Melanocyte of skin (primary cell): ENCODE results near the gene SPRR2A. TPM values are rescaled to one million over a fixed set of nuclear protein-coding genes. Genes with fewer than 3 reads are reported as not detected.

ENCODE experiments used
- small RNA-seq, 2 donors: library from RNA; depleted of rRNA; stranded (forward); fragments of <200 nt; gene quantifications; one replicate each; pipeline ENCODE3, GENCODE V24; 2012
- total RNA-seq, 2 donors: library from RNA; depleted of rRNA; stranded (reverse); fragments of >200 nt; gene quantifications; 2 replicates each; pipeline ENCODE4 v1.2.3, GENCODE V29; 2012

Gene SPRR2A
- total RNA-seq: not detected

DNA sequence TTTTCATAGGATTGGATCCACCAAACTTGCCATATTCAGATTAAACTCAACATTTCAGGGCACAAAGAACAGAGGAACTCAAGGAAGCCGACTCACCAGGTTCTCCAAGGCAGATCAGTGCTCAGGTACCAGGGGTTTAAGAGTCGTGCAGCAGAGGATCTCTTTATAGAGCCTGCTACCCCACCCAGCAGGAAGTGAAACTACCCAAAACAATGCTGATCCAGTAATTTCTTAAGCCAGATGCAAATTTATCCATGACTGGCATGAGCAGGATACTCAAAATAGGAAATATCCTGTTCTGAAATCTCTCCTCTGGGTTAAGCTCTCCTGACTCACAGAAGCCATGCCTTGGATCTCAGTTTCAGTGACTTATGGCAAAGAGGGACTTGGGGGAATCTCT, at the start of gene SPRR2A:
Gene SPRR2A (minus strand): TSS at position 138 of the 400 bp plus-strand sequence. CDS start 777 bp downstream, outside the sequence.

DNA sequence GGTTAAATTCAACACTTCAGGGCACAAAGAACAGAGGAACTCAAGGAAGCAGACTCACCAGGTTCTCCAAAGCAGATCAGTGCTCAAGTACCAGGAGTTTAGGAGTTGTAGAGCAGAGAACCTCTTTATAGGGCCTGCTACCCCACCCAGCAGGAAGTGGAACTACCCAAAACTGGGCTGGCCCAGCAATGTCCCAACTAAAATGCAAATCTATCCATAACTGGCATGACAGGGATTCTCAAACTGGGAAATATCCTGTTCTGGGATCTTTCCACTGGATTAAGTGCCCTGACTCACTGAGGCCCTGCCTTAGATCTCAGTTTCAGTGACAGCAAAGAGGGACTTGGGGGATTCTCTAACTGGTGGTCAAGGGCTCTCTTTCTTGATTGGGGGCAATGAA, 37.1 kb upstream of the SPRR2A start, which contains the start of gene SPRR2E:
Gene SPRR2E (minus strand): TSS at position 101 of the 400 bp plus-strand sequence. CDS start 775 bp downstream, outside the sequence.

DNA sequence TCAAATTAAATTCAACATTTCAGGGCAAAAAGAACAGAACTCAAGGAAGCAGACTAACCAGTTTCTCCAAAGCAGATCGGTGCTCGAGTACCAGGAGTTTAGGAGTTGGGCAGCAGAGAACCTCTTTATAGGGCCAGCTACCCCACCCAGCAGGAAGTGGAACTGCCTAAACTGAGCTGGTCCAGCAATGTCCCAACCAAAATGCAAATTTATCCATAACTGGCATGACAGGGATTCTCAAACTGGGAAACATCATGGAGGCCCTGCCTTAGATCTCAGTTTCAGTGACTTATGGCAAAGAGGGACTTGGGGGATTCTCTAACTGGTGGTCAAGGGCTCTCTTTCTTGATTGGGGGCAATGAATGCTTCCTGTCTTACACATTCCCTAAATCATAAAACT, 14.2 kb upstream of the SPRR2A start, which contains the start of gene SPRR2B:
Gene SPRR2B (minus strand): TSS at position 101 of the 400 bp plus-strand sequence. CDS start 772 bp downstream, outside the sequence.

DNA sequence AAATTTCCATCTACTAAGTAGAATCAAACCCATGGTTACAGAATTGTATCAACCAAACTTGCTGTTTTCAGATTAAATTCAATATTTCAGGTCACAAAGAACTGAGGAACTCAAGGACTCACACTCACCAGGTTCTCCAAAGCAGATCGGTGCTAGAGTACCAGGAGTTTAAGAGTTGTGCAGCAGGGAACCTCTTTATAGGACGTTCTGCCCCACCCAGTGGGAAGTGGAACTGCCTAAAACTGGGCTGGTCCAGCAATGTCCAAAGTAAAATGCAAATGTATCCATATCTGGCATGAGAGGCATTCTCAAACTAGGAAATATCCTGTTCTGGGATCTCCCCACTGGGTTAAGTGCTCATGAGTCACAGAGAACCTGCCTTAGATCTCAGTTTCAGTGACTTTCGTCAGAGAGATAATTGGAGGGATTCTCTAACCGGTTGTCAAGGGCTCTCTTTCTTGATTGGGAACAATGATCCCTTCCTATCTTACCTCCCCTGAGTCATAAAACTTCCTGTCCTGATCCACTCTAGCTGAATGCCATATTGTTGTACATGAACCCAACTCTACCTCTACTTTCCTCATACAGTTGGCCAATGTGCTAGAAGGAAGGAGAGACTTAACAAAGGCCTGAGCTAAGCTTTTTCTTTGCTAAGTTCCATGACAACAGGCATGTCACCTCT, 16.2 kb downstream of the SPRR2A start, which contains the start of gene SPRR2D:
Gene SPRR2D (minus strand): TSS at position 171 of the 682 bp plus-strand sequence. CDS start 774 bp downstream, outside the sequence.

DNA sequence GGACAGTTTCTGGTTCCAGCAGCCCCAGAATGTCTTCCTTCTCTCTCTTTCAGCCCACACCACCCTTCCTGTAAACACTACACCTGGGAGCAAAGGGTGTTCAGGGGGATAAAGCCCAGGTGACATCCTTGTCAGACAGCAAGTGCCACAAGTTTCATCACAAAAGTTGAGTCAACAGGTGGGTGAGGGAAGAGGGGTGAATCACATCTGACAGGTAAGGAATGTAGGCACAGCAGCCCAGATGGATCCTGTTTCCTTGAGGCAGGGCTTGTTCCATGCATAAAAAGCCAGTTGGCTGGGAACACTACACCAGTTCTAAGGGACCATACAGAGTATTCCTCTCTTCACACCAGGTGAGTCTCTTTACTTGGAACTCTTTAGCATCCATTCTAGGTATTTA, 26.4 kb downstream of the SPRR2A start, which contains the start of gene SPRR1B:
Gene SPRR1B (plus strand): TSS at position 309 of the 400 bp plus-strand sequence. CDS start 1,143 bp downstream, outside the sequence.

Small RNA genes within 50 kb of the gene (small RNA-seq; reads per million reads assigned to genes)
- gene AL356867.1: 0 reads per million in 2 donors
- 0 reads per million in 2 donors for gene RF00322

Other genes with a start within 250 kb of the SPRR2A start
- not detected for gene LCE1B, start 245.5 kb downstream of the SPRR2A start, total RNA-seq
- not detected for gene LCE1A, start 230.0 kb downstream of the SPRR2A start, total RNA-seq
- not detected for gene LCE6A, start 214.7 kb downstream of the SPRR2A start, total RNA-seq
- gene LCE7A, start 197.5 kb downstream of the SPRR2A start, total RNA-seq: not detected
- gene SMCP, start 179.2 kb downstream of the SPRR2A start, total RNA-seq: not detected
- gene IVL, start 149.0 kb downstream of the SPRR2A start, total RNA-seq: not detected
- not detected for gene SPRR5, start 110.3 kb downstream of the SPRR2A start, total RNA-seq
- not detected for gene SPRR4, start 86.9 kb downstream of the SPRR2A start, total RNA-seq
- not detected for gene SPRR1A, start 73.4 kb downstream of the SPRR2A start, total RNA-seq
- under 1 TPM in 1 of 2 donors, not detected in 1; 0.34 TPM for gene SPRR3, start 55.8 kb downstream of the SPRR2A start, total RNA-seq
- not detected for gene SPRR1B, start 26.3 kb downstream of the SPRR2A start, total RNA-seq
- not detected for gene SPRR2D, start 16.4 kb downstream of the SPRR2A start, total RNA-seq
- gene SPRR2B, start 14.1 kb upstream of the SPRR2A start, total RNA-seq: not detected
- gene SPRR2E, start 37.0 kb upstream of the SPRR2A start, total RNA-seq: not detected
- gene SPRR2F, start 56.0 kb upstream of the SPRR2A start, total RNA-seq: not detected
- not detected for gene SPRR2G, start 93.4 kb upstream of the SPRR2A start, total RNA-seq
- gene LELP1, start 145.9 kb upstream of the SPRR2A start, total RNA-seq: not detected
- gene PRR9, start 160.1 kb upstream of the SPRR2A start, total RNA-seq: not detected
- not detected for gene LORICRIN, start 202.2 kb upstream of the SPRR2A start, total RNA-seq